H9 (cell line): ENCODE measurements around the gene ATF2. TPM values are rescaled to one million over a fixed set of nuclear protein-coding genes. Genes with fewer than 3 reads are reported as not detected.
A peak's percentile ranks its signal among the peaks of the same experiment; 100 is the strongest.

Experiments used
- DNase-seq: peaks from one replicate; pipeline ENCODE4 v3.0.0-alpha.2; 2017
- H2AFZ ChIP-seq: one replicate; pipeline ENCODE4 v1.6.1; 2013; ENCODE audit warnings: mild to moderate bottlenecking, low read length, control low read depth, moderate library complexity
- H2AK5ac ChIP-seq: 2 replicates; pipeline ENCODE4 v1.6.1; 2013; ENCODE audit warnings: low read length, control low read depth, mixed read lengths; ENCODE audit not compliant: insufficient read length
- H2BK120ac ChIP-seq: one replicate; pipeline ENCODE4 v1.6.1; 2013; ENCODE audit warnings: low read depth, mild to moderate bottlenecking, low read length, control low read depth, inconsistent platforms; ENCODE audit not compliant: poor library complexity, severe bottlenecking
- H2BK12ac ChIP-seq: 2 replicates; pipeline ENCODE4 v1.6.1; 2013; ENCODE audit warnings: low read length, control low read depth, mixed read lengths, low read depth; ENCODE audit not compliant: insufficient read length
- H2BK15ac ChIP-seq: 2 replicates; pipeline ENCODE4 v1.6.1; 2013; ENCODE audit warnings: low read depth, low read length, control low read depth
- H2BK20ac ChIP-seq: one replicate; pipeline ENCODE4 v1.6.1; 2013; ENCODE audit warnings: low read depth, mild to moderate bottlenecking, low read length, control low read depth, inconsistent platforms; ENCODE audit not compliant: poor library complexity, severe bottlenecking
- H2BK5ac ChIP-seq: 2 replicates; pipeline ENCODE4 v1.6.1; 2013; ENCODE audit warnings: low read length, control low read depth, mixed read lengths; ENCODE audit not compliant: insufficient read length
- H3K14ac ChIP-seq: 2 replicates; pipeline ENCODE4 v1.6.1; 2013; ENCODE audit warnings: low read length, control low read depth; ENCODE audit not compliant: insufficient read depth
- H3K18ac ChIP-seq: 2 replicates; pipeline ENCODE4 v1.6.1; 2013; ENCODE audit warnings: low read depth, mild to moderate bottlenecking, mixed read lengths, low read length, control low read depth; ENCODE audit not compliant: insufficient read length
- H3K23ac ChIP-seq: 2 replicates; pipeline ENCODE4 v1.6.1; 2013; ENCODE audit warnings: low read length, control low read depth, mixed read lengths, low read depth; ENCODE audit not compliant: insufficient read length
- H3K23me2 ChIP-seq: 2 replicates; pipeline ENCODE4 v1.6.1; 2013; ENCODE audit warnings: low read depth, mild to moderate bottlenecking, mixed read lengths, low read length, control low read depth; ENCODE audit not compliant: insufficient read length, poor library complexity, severe bottlenecking
- H3K27ac ChIP-seq: 2 replicates; pipeline ENCODE4 v1.5.1; 2013; ENCODE audit warnings: low read length, control low read depth, mixed read lengths, low read depth; ENCODE audit not compliant: insufficient read length
- H3K27me3 ChIP-seq: 2 replicates; pipeline ENCODE4 v1.6.1; 2013; ENCODE audit warnings: low read length, control low read depth, inconsistent platforms; ENCODE audit not compliant: insufficient read depth
- H3K4ac ChIP-seq: 2 replicates; pipeline ENCODE4 v1.6.1; 2013; ENCODE audit warnings: low read depth, mild to moderate bottlenecking, control low read depth, inconsistent platforms, low read length, moderate library complexity
- H3K4me1 ChIP-seq: 2 replicates; pipeline ENCODE4 v1.6.1; 2013; ENCODE audit warnings: low read length, control low read depth, inconsistent platforms; ENCODE audit not compliant: insufficient read depth
- H3K4me2 ChIP-seq: 2 replicates; pipeline ENCODE4 v1.6.1; 2013; ENCODE audit warnings: low read length, control low read depth, mixed read lengths; ENCODE audit not compliant: insufficient read length, insufficient read depth
- H3K56ac ChIP-seq: 2 replicates; pipeline ENCODE4 v1.6.1; 2013; ENCODE audit warnings: low read depth, mild to moderate bottlenecking, mixed read lengths, low read length, control low read depth; ENCODE audit not compliant: insufficient read length
- H3K79me1 ChIP-seq: 2 replicates; pipeline ENCODE4 v1.6.1; 2013; ENCODE audit warnings: low read depth, mild to moderate bottlenecking, moderate library complexity, low read length, control low read depth, inconsistent platforms; ENCODE audit not compliant: insufficient read depth, poor library complexity, severe bottlenecking
- H3K79me2 ChIP-seq: 2 replicates; pipeline ENCODE4 v1.6.1; 2013; ENCODE audit warnings: low read length, control low read depth, inconsistent platforms; ENCODE audit not compliant: insufficient read depth
- H3K9ac ChIP-seq: 2 replicates; pipeline ENCODE4 v1.6.1; 2013; ENCODE audit warnings: low read length, control low read depth, mixed read lengths; ENCODE audit not compliant: insufficient read length; ENCODE audit errors: extremely low read depth
- H3K9me3 ChIP-seq: one replicate; pipeline ENCODE4 v1.6.1; 2013; ENCODE audit warnings: low read depth, low read length, inconsistent platforms; ENCODE audit not compliant: control insufficient read depth
- H3T11ph ChIP-seq: one replicate; pipeline ENCODE4 v1.6.1; 2013; ENCODE audit warnings: mild to moderate bottlenecking, low read length, control low read depth, inconsistent platforms
- H4K20me1 ChIP-seq: one replicate; pipeline ENCODE4 v1.6.1; 2013; ENCODE audit not compliant: control insufficient read depth, insufficient read length, insufficient read depth
- H4K5ac ChIP-seq: 2 replicates; pipeline ENCODE4 v1.6.1; 2013; ENCODE audit warnings: low read depth, mild to moderate bottlenecking, mixed read lengths, low read length, control low read depth; ENCODE audit not compliant: insufficient read length
- H4K8ac ChIP-seq: replicated peaks from 2 replicates; pipeline ENCODE4 v1.6.1; 2013; ENCODE audit warnings: low read length, control low read depth, mixed read lengths, low read depth; ENCODE audit not compliant: insufficient read length
- H4K91ac ChIP-seq: 2 replicates; pipeline ENCODE4 v1.6.1; 2013; ENCODE audit warnings: low read depth, mild to moderate bottlenecking, moderate library complexity, mixed read lengths, low read length, control low read depth; ENCODE audit not compliant: insufficient read length
- H3K27ac Mint-ChIP-seq, 3 experiments: 2 replicates in 2 of 3; 3 replicates in 1 of 3; pipeline ENCODE4 v1.8.0; 2020 to 2021; ENCODE audit warnings: mixed read lengths in 3 of 3, mild to moderate bottlenecking in 1 of 3, moderate library complexity in 1 of 3
- H3K27me3 Mint-ChIP-seq: 2 replicates; pipeline ENCODE4 v1.8.0; 2021; ENCODE audit warnings: low read depth, mild to moderate bottlenecking, moderate library complexity, mixed read lengths
- H3K36me3 Mint-ChIP-seq, 3 experiments: 2 replicates in 2 of 3; 3 replicates in 1 of 3; pipeline ENCODE4 v1.8.0; 2020 to 2021; ENCODE audit warnings: low read depth in 3 of 3, mixed read lengths in 3 of 3; ENCODE audit not compliant: insufficient read depth in 1 of 3
- H3K4me1 Mint-ChIP-seq, 2 experiments: 2 replicates each; pipeline ENCODE4 v1.8.0; 2020; ENCODE audit warnings: mixed read lengths in 2 of 2
- H3K4me3 Mint-ChIP-seq, 2 experiments: 2 replicates in 1 of 2; 3 replicates in 1 of 2; pipeline ENCODE4 v1.8.0; 2020 to 2021; ENCODE audit warnings: mild to moderate bottlenecking in 2 of 2, mixed read lengths in 2 of 2, moderate library complexity in 1 of 2
- H3K9me3 Mint-ChIP-seq, 2 experiments: 2 replicates in 1 of 2; 3 replicates in 1 of 2; pipeline ENCODE4 v1.8.0; 2020; ENCODE audit warnings: mild to moderate bottlenecking in 2 of 2, mixed read lengths in 2 of 2, moderate library complexity in 1 of 2
- WGBS: extraction: QIAGEN DNeasy Blood & Tissue Kit; methylation state at CpG from one replicate; pipeline ENCODE4 v1.1.7; 2013; ENCODE audit warnings: missing lambda C conversion rate, low lambda C conversion rate, mixed read lengths; ENCODE audit not compliant: insufficient read length; ENCODE audit errors: extremely low coverage; 5-methylcytosine and 5-hydroxymethylcytosine counted together
- total RNA-seq: library from RNA; stranded (reverse); gene quantifications from 2 replicates; pipeline ENCODE4 v1.2.1, GENCODE V29; 2021
- TF ChIP-seq, protein P1 (sequence below): fragments of 200-600 bp; sonication (generic); conservative IDR thresholded peaks from 3 replicates; pipeline ENCODE4 v1.8.0; 2021; ENCODE audit warnings: antibody characterized with exemption, mild to moderate bottlenecking

Gene ATF2
- total RNA-seq, 1 experiment from 2014 or later, result 40.9 TPM

DNA sequence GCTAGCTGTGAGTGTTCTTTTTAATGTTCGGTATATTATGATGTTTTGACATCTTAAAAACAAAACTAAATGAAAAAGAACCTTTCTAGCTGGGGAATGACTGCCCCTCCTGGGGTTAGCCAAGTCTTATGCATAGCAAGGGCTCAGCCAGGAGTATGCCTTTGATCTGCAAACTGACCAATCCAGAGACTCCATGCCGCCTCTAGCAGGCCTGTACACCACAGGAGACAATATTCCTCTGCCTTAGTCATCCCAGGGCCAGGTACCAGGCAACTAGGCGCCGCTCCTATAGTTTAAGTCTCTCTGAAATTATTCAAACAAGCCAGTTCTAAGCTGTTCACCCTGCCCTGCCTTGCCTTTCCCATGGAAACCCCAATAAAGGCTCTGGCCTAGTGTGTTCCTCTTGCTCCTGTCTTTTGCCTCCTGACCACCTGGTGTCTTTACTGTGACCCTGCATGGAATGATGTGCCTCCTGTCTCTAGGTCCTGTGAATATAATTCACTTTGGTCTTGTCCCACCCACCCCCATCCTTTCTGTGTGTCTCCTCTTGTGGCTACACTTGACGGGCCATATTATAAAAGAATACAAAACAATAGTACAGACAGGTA, 110.8 kb downstream of the ATF2 start:
- no peak overlapping the region for H3K14ac ChIP-seq

More for the DNA sequence above, 110.8 kb downstream of the ATF2 start:
- Histone ChIP-seq H2BK5ac (no peak overlapping the region), H3K18ac (no peak overlapping the region), H4K5ac (no peak overlapping the region), H2AFZ (no peak overlapping the region), H3K4me2 (no peak overlapping the region), H3K56ac (no peak overlapping the region), H3K27ac (no peak overlapping the region), H2BK20ac (no peak overlapping the region), H3K27me3 (no peaks in the 10 kb centered on the region), H3K4ac (no peak overlapping the region), H3K23ac (no peak overlapping the region), H4K91ac (no peak overlapping the region), H4K8ac (no peak overlapping the region), H2BK15ac (no peak overlapping the region), H2BK12ac (no peak overlapping the region), H2BK120ac (no peak overlapping the region), H3K79me2 (no peaks in the 10 kb centered on the region), H3T11ph (no peak overlapping the region), H3K9ac (no peak overlapping the region), H4K20me1 (no peaks in the 10 kb centered on the region), H3K4me1 (peaks cover 7% of the 10 kb centered on the region; the same call in 1 of the 2 replicates), H2AK5ac (no peak overlapping the region), H3K79me1 (no peaks in the 10 kb centered on the region), H3K9me3 (no peaks in the 10 kb centered on the region), H3K23me2 (no peaks in the 10 kb centered on the region)
- H3K4me1 Mint-ChIP-seq, result peaks cover 17 to 18% of the 10 kb centered on the region in 2 experiments
- no peak overlapping the region for H3K4me3 Mint-ChIP-seq
- no peaks in the 10 kb centered on the region for H3K9me3 Mint-ChIP-seq
- H3K27me3 Mint-ChIP-seq, result no peaks in the 10 kb centered on the region
- H3K36me3 Mint-ChIP-seq, result peaks cover 0 to 6% (median 3%) of the 10 kb centered on the region in 3 experiments; a peak in 3 of 7 replicates
- peak; percentile 72 for DNase-seq
- TF ChIP-seq, protein P1, sequence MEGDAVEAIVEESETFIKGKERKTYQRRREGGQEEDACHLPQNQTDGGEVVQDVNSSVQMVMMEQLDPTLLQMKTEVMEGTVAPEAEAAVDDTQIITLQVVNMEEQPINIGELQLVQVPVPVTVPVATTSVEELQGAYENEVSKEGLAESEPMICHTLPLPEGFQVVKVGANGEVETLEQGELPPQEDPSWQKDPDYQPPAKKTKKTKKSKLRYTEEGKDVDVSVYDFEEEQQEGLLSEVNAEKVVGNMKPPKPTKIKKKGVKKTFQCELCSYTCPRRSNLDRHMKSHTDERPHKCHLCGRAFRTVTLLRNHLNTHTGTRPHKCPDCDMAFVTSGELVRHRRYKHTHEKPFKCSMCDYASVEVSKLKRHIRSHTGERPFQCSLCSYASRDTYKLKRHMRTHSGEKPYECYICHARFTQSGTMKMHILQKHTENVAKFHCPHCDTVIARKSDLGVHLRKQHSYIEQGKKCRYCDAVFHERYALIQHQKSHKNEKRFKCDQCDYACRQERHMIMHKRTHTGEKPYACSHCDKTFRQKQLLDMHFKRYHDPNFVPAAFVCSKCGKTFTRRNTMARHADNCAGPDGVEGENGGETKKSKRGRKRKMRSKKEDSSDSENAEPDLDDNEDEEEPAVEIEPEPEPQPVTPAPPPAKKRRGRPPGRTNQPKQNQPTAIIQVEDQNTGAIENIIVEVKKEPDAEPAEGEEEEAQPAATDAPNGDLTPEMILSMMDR, result no peak
- no CpG with 5 or more reads among the region's 5 CpGs for WGBS
- H3K27ac Mint-ChIP-seq, result peak overlapping the region in 1 of 3 experiments; percentile 42; a peak in 1 of 7 replicates
